ENCODE data around the gene KPNA6.
"Not testable (repeated sequence)": the region's sequence is repeated elsewhere in the genome, so short reads cannot be mapped to it uniquely, and the experiment has no call there.

Gene KPNA6

GRCh38 chr1:32100807-32101708 lies 6.8 kb upstream of the KPNA6 start:
- no peak for DNase-seq

GRCh38 chr1:32104127-32104526 lies 3.7 kb upstream of the KPNA6 start:
- DNase-seq, result no peak

- DNase-seq, result no peak
Observed at GRCh38 chr1:32105338-32105737, 2.5 kb upstream of the KPNA6 start.

GRCh38 chr1:32106663-32107275 lies 1.1 kb upstream of the KPNA6 start:
- DNase-seq, result no peak

- no peak for DNase-seq
Observed at GRCh38 chr1:32111040-32111623, 3.3 kb downstream of the KPNA6 start.

- no peak for DNase-seq
Observed at GRCh38 chr1:32111789-32112188, 3.9 kb downstream of the KPNA6 start.

- no peak for DNase-seq
Observed at GRCh38 chr1:32112806-32113375, 5.0 kb downstream of the KPNA6 start.

- DNase-seq, result not testable (repeated sequence)
Observed at GRCh38 chr1:32113436-32113835, 5.6 kb downstream of the KPNA6 start.

- no peak for DNase-seq
Observed at GRCh38 chr1:32114420-32114819, 6.6 kb downstream of the KPNA6 start.

- DNase-seq, result no peak
Observed at GRCh38 chr1:32115496-32115895, 7.6 kb downstream of the KPNA6 start.

- no peak for DNase-seq
Observed at GRCh38 chr1:32116531-32116930, 8.7 kb downstream of the KPNA6 start.

- no peak for DNase-seq
Observed at GRCh38 chr1:32122151-32122550, 14.3 kb downstream of the KPNA6 start.

- DNase-seq, result not testable (repeated sequence)
Observed at GRCh38 chr1:32123361-32123760, 15.5 kb downstream of the KPNA6 start.

GRCh38 chr1:32125313-32125712 lies 17.5 kb downstream of the KPNA6 start:
- no peak for DNase-seq

- no peak for DNase-seq
Observed at GRCh38 chr1:32126770-32127169, 18.9 kb downstream of the KPNA6 start.

- DNase-seq, result no peak
Observed at GRCh38 chr1:32127409-32128198, 19.7 kb downstream of the KPNA6 start.

- DNase-seq, result no peak
Observed at GRCh38 chr1:32128479-32128878, 20.6 kb downstream of the KPNA6 start.

- DNase-seq, result no peak
Observed at GRCh38 chr1:32128964-32129363, 21.1 kb downstream of the KPNA6 start.

GRCh38 chr1:32133950-32134280 lies 26.1 kb downstream of the KPNA6 start:
- DNase-seq, result not testable (repeated sequence)

- no peak for DNase-seq
Observed at GRCh38 chr1:32137111-32137510, 29.3 kb downstream of the KPNA6 start.

- DNase-seq, result no peak
Observed at GRCh38 chr1:32138965-32139364, 31.1 kb downstream of the KPNA6 start.

GRCh38 chr1:32142446-32143301 lies 34.8 kb downstream of the KPNA6 start:
- DNase-seq, result peak; percentile 70
